ENCODE results near the gene ZDHHC14.

ZDHHC14 gene

GRCh38 chr6:157605484-157605883 is 224.5 kb downstream of the ZDHHC14 start:
- TF ChIP-seq, protein P1, sequence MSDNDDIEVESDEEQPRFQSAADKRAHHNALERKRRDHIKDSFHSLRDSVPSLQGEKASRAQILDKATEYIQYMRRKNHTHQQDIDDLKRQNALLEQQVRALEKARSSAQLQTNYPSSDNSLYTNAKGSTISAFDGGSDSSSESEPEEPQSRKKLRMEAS (IDR thresholded peaks at IDR 0.05; ENCODE audit: low read depth, low read length) = no peak
- TF ChIP-seq CTCF (IDR thresholded peaks at IDR 0.05; ENCODE audit: low read depth, low read length) (no peak), POLR2A (IDR thresholded peaks at IDR 0.05; ENCODE audit: extremely low read depth, insufficient read length) (no peak), MYC (IDR thresholded peaks at IDR 0.05; ENCODE audit: low read depth, low read length) (no peak)
- no peak for DNase-seq (ENCODE audit: low read depth)
- H3K4me3 ChIP-seq (ENCODE audit: low read depth, low read length) = no peak overlapping the region

- TF ChIP-seq, protein P1 (IDR thresholded peaks at IDR 0.05; ENCODE audit: low read depth, low read length) = no peak
- no peak for TF ChIP-seq CTCF (IDR thresholded peaks at IDR 0.05; ENCODE audit: low read depth, low read length)
- no peak for TF ChIP-seq POLR2A (IDR thresholded peaks at IDR 0.05; ENCODE audit: extremely low read depth, insufficient read length)
- no peak for TF ChIP-seq MYC (IDR thresholded peaks at IDR 0.05; ENCODE audit: low read depth, low read length)
- DNase-seq (ENCODE audit: low read depth) = no peak
- no peak overlapping the region for H3K4me3 ChIP-seq (ENCODE audit: low read depth, low read length)
These were observed 225.5 kb downstream of the ZDHHC14 start for GRCh38 chr6:157606516-157606915.

DNA sequence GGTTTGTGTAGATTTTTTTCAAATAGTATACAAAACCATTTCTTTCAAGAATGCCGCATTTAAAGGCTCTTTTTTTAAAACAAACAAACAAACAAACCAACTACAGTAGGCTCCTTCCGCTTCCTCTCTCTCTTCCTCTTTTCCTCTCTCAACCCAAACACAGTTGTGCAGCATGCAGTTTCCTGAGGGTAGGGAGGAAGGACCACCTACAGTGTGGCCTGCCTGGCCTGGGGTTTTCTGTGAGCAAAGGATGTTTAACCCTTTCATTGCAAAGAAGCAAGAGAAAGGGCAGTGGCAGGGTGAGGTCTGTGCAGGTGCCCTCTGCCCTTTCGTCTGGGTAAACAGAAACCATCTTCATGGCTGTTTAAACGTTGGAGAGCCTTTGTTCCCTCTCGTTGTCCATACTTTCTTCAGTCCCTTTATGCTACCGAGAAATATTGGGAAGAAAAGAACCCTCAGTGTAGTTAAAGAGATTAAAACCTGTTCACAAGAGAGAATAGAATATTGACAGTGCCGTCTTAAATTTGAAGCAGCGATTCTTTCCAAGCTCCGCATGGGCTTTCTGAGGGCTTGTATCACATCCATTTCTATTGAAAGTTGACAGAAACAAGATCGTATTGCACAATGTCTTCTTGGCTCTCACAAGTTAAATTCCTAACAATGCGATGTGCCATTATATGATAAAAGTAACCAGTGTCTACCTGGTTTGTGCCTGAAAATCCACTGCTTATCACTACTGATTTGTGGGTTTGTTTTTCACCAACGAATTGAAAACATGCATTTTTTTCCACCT is 226.5 kb downstream of the ZDHHC14 start:
- H3K4me3 ChIP-seq (ENCODE audit: low read depth, low read length) = no peak overlapping the region
- DNase-seq (ENCODE audit: low read depth) = peak; percentile 69
- TF ChIP-seq CTCF (IDR thresholded peaks at IDR 0.05; ENCODE audit: low read depth, low read length) (no peak), MYC (IDR thresholded peaks at IDR 0.05; ENCODE audit: low read depth, low read length) (no peak), POLR2A (IDR thresholded peaks at IDR 0.05; ENCODE audit: extremely low read depth, insufficient read length) (no peak)
- TF ChIP-seq, protein P1 (IDR thresholded peaks at IDR 0.05; ENCODE audit: low read depth, low read length) = no peak

GRCh38 chr6:157608221-157609075 is 227.5 kb downstream of the ZDHHC14 start:
- no peak overlapping the region for H3K4me3 ChIP-seq (ENCODE audit: low read depth, low read length)
- TF ChIP-seq, protein P1 (IDR thresholded peaks at IDR 0.05; ENCODE audit: low read depth, low read length) = no peak
- TF ChIP-seq POLR2A (IDR thresholded peaks at IDR 0.05; ENCODE audit: extremely low read depth, insufficient read length) = no peak
- no peak for TF ChIP-seq CTCF (IDR thresholded peaks at IDR 0.05; ENCODE audit: low read depth, low read length)
- TF ChIP-seq MYC (IDR thresholded peaks at IDR 0.05; ENCODE audit: low read depth, low read length) = no peak
- DNase-seq (ENCODE audit: low read depth) = no peak

GRCh38 chr6:157609117-157609516 is 228.1 kb downstream of the ZDHHC14 start:
- DNase-seq (ENCODE audit: low read depth) = no peak
- TF ChIP-seq POLR2A (IDR thresholded peaks at IDR 0.05; ENCODE audit: extremely low read depth, insufficient read length) (no peak), MYC (IDR thresholded peaks at IDR 0.05; ENCODE audit: low read depth, low read length) (no peak), CTCF (IDR thresholded peaks at IDR 0.05; ENCODE audit: low read depth, low read length) (no peak)
- TF ChIP-seq, protein P1 (IDR thresholded peaks at IDR 0.05; ENCODE audit: low read depth, low read length) = no peak
- H3K4me3 ChIP-seq (ENCODE audit: low read depth, low read length) = no peak overlapping the region

All from NB4 (cell line).